ENCODE data around the gene MAGEH1. TPM values are rescaled to one million over a fixed set of nuclear protein-coding genes. Genes with fewer than 3 reads are reported as not detected.

Gene MAGEH1
- total and polyA plus RNA-seq, 4 donors: 6.0 to 18.0 (median 11.4) TPM

DNA sequence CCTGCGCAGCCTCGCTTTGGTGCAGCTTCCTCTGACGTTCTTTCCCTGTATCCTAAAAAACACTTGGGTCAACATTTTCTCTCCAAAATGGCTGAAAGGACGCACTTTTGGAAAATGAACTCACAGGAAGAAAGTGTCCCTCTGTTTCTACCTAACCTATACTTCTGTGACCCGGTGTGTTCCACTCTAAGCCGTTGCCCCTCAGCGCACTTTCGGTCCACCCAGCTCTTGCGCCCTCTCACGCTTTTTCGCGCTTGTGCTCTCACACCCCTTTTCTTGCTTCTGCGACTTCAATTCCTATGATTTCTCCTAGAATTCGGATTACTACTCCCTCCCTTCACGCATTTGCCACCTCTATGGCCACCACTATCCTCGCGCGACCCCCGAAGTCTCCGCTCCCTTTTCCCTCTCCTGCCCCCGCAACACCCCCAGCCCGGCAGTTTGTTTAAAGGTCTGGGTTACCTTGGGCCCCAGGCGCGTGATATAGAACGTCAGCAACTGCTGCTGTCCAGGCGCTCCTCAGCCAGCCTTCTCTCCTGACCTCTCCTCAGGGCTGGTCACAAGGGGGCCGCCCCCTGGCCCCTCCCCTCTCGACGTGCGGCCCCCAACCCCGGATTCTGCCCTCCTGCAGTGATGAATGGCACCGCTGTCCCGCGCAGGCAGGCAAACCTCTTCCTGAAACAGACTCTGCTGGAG, 37.5 kb downstream of the MAGEH1 start, which contains the start of gene USP51:
Gene USP51 (minus strand): TSS at position 535 of the 696 bp plus-strand sequence. CDS start 909 bp downstream, outside the sequence.
- no peaks in the 10 kb centered on the region for H3K27me3 ChIP-seq (ENCODE audit: control insufficient read depth in 4 of 4, insufficient read depth in 4 of 4, low read length in 3 of 4)
- H3K27ac ChIP-seq (ENCODE audit: low read depth in 1 of 2, low read length in 2 of 2): peak within 1 kb of the TSS; percentile 86 to 90
- DNase-seq (ENCODE audit: low spot score): peak; percentile 47
- TF ChIP-seq, protein P1, sequence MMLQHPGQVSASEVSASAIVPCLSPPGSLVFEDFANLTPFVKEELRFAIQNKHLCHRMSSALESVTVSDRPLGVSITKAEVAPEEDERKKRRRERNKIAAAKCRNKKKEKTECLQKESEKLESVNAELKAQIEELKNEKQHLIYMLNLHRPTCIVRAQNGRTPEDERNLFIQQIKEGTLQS (IDR thresholded peaks at IDR 0.05): no peak
- TF ChIP-seq, protein P2, sequence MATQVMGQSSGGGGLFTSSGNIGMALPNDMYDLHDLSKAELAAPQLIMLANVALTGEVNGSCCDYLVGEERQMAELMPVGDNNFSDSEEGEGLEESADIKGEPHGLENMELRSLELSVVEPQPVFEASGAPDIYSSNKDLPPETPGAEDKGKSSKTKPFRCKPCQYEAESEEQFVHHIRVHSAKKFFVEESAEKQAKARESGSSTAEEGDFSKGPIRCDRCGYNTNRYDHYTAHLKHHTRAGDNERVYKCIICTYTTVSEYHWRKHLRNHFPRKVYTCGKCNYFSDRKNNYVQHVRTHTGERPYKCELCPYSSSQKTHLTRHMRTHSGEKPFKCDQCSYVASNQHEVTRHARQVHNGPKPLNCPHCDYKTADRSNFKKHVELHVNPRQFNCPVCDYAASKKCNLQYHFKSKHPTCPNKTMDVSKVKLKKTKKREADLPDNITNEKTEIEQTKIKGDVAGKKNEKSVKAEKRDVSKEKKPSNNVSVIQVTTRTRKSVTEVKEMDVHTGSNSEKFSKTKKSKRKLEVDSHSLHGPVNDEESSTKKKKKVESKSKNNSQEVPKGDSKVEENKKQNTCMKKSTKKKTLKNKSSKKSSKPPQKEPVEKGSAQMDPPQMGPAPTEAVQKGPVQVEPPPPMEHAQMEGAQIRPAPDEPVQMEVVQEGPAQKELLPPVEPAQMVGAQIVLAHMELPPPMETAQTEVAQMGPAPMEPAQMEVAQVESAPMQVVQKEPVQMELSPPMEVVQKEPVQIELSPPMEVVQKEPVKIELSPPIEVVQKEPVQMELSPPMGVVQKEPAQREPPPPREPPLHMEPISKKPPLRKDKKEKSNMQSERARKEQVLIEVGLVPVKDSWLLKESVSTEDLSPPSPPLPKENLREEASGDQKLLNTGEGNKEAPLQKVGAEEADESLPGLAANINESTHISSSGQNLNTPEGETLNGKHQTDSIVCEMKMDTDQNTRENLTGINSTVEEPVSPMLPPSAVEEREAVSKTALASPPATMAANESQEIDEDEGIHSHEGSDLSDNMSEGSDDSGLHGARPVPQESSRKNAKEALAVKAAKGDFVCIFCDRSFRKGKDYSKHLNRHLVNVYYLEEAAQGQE (IDR thresholded peaks at IDR 0.05): peak; percentile 31
- peak in 1 of 2 donors; percentile 10 for TF ChIP-seq RXRA (IDR thresholded peaks at IDR 0.05)
- TF ChIP-seq NR2F2 (IDR thresholded peaks at IDR 0.05): no peak
- no peak for TF ChIP-seq TAF1 (conservative IDR thresholded peaks at IDR 0.05)
- no peak for TF ChIP-seq FOXA1 (IDR thresholded peaks at IDR 0.05)
- TF ChIP-seq, protein P3, sequence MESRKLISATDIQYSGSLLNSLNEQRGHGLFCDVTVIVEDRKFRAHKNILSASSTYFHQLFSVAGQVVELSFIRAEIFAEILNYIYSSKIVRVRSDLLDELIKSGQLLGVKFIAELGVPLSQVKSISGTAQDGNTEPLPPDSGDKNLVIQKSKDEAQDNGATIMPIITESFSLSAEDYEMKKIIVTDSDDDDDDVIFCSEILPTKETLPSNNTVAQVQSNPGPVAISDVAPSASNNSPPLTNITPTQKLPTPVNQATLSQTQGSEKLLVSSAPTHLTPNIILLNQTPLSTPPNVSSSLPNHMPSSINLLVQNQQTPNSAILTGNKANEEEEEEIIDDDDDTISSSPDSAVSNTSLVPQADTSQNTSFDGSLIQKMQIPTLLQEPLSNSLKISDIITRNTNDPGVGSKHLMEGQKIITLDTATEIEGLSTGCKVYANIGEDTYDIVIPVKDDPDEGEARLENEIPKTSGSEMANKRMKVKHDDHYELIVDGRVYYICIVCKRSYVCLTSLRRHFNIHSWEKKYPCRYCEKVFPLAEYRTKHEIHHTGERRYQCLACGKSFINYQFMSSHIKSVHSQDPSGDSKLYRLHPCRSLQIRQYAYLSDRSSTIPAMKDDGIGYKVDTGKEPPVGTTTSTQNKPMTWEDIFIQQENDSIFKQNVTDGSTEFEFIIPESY (IDR thresholded peaks at IDR 0.05): no peak
- peak in 1 of 2 donors; percentile 28 for TF ChIP-seq GABPA (IDR thresholded peaks at IDR 0.05 in 1 of 2, conservative IDR thresholded peaks at IDR 0.05 in 1 of 2)
- peak in 1 of 2 donors; percentile 8 for TF ChIP-seq RAD21 (IDR thresholded peaks at IDR 0.05)
- TF ChIP-seq SP1 (IDR thresholded peaks at IDR 0.05): no peak
- TF ChIP-seq FOXA2 (IDR thresholded peaks at IDR 0.05): no peak
- no peak for TF ChIP-seq HNF4G (IDR thresholded peaks at IDR 0.05)
- TF ChIP-seq, protein P4, sequence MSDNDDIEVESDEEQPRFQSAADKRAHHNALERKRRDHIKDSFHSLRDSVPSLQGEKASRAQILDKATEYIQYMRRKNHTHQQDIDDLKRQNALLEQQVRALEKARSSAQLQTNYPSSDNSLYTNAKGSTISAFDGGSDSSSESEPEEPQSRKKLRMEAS (IDR thresholded peaks at IDR 0.05): no peak
- no peak for TF ChIP-seq HNF4A (conservative IDR thresholded peaks at IDR 0.05)
- TF ChIP-seq, protein P5, sequence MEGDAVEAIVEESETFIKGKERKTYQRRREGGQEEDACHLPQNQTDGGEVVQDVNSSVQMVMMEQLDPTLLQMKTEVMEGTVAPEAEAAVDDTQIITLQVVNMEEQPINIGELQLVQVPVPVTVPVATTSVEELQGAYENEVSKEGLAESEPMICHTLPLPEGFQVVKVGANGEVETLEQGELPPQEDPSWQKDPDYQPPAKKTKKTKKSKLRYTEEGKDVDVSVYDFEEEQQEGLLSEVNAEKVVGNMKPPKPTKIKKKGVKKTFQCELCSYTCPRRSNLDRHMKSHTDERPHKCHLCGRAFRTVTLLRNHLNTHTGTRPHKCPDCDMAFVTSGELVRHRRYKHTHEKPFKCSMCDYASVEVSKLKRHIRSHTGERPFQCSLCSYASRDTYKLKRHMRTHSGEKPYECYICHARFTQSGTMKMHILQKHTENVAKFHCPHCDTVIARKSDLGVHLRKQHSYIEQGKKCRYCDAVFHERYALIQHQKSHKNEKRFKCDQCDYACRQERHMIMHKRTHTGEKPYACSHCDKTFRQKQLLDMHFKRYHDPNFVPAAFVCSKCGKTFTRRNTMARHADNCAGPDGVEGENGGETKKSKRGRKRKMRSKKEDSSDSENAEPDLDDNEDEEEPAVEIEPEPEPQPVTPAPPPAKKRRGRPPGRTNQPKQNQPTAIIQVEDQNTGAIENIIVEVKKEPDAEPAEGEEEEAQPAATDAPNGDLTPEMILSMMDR (IDR thresholded peaks at IDR 0.05; ENCODE audit: low read depth, low read length, missing input control): no peak
- peak; percentile 72 for TF ChIP-seq YY1 (IDR thresholded peaks at IDR 0.05)
- no peak for TF ChIP-seq EGR1 (IDR thresholded peaks at IDR 0.05; ENCODE audit: low read depth in 2 of 2)
- TF ChIP-seq JUND (IDR thresholded peaks at IDR 0.05): no peak
- no peaks in the 10 kb centered on the region for H3K9me3 ChIP-seq (ENCODE audit: control insufficient read depth in 4 of 4, low read length in 3 of 4)
- WGBS: under 1% methylated on average over 34 of the region's 34 CpGs
- H3K4me3 ChIP-seq (ENCODE audit: low read depth in 1 of 3, low read length in 3 of 3): peak within 1 kb of the TSS; percentile 62 to 84 (median 64)
- H3K9ac ChIP-seq (ENCODE audit: low read depth in 1 of 2, low read length in 2 of 2): peak within 1 kb of the TSS; percentile 68 to 90
- peaks cover 0 to 9% (median 6%) of the 10 kb centered on the region in 4 donors for H3K4me1 ChIP-seq (ENCODE audit: control insufficient read depth in 4 of 4, insufficient read depth in 4 of 4, low read length in 3 of 4)
- H3K36me3 ChIP-seq (ENCODE audit: control insufficient read depth in 4 of 4, insufficient read depth in 3 of 4, low read depth in 1 of 4, low read length in 3 of 4): no peaks in the 10 kb centered on the region

All from liver (tissue), 9 donors.